PC-3 (cell line): ENCODE data around the gene CHN1. TPM values are rescaled to one million over a fixed set of nuclear protein-coding genes. Genes with fewer than 3 reads are reported as not detected.

Experiments
- ATAC-seq: fragments of 200-7000 bp; cut with Tn5 transposase; 2 replicates; pipeline ENCODE4 v1.9.1; 2020; ENCODE audit warnings: mild to moderate bottlenecking, moderate library complexity
- BruUV-seq: library from RNA; stranded (reverse); fragments of 400-500 nt; replicated peaks from 2 replicates; lab custom pipeline; 2021; lab: Mats Ljungman, UMichigan
- CTCF ChIA-PET: fragments of 300-600 bp; sonication (Branson Sonifier 250); formaldehyde crosslinking; loops from one replicate; lab custom pipeline; 2022; ENCODE audit warnings: antibody characterized with exemption; lab: Charles Lee
- POLR2A ChIA-PET: fragments of 300-600 bp; sonication (Branson Sonifier 250); formaldehyde crosslinking; loops from one replicate; lab custom pipeline; 2022; ENCODE audit warnings: antibody characterized with exemption; ENCODE audit not compliant: unreplicated experiment; lab: Charles Lee
- DNase-seq: peaks from one replicate; pipeline ENCODE4 v3.0.0-alpha.2; 2015
- H2AFZ ChIP-seq: fragments of 300-600 bp; sonication (generic); 2 replicates; pipeline ENCODE4 v1.6.0; 2016; ENCODE audit warnings: antibody characterized with exemption, low read length
- H3F3A ChIP-seq: fragments of 300-600 bp; sonication (generic); one replicate; pipeline ENCODE4 v1.6.0; 2017; ENCODE audit warnings: antibody characterized with exemption, low read length, control low read depth, mild to moderate bottlenecking; ENCODE audit not compliant: unreplicated experiment
- H3K27ac ChIP-seq: fragments of 300-600 bp; sonication (generic); 2 replicates; pipeline ENCODE4 v1.5.1; 2016; ENCODE audit warnings: mild to moderate bottlenecking, low read length
- H3K27me3 ChIP-seq: fragments of 300-600 bp; sonication (generic); 2 replicates; pipeline ENCODE4 v1.6.1; 2016; ENCODE audit warnings: low read length, mixed read lengths
- H3K36me3 ChIP-seq: fragments of 300-600 bp; sonication (generic); 2 replicates; pipeline ENCODE4 v1.6.1; 2016; ENCODE audit warnings: low read depth, mixed run types, low read length, mixed read lengths
- H3K4me1 ChIP-seq: fragments of 300-600 bp; sonication (generic); 2 replicates; pipeline ENCODE4 v1.5.1; 2016; ENCODE audit warnings: low read length; ENCODE audit not compliant: insufficient read depth
- H3K4me2 ChIP-seq: fragments of 300-600 bp; sonication (generic); 2 replicates; pipeline ENCODE4 v1.6.0; 2016; ENCODE audit warnings: low read length
- H3K4me3 ChIP-seq: fragments of 300-600 bp; sonication (generic); 2 replicates; pipeline ENCODE4 v1.5.1; 2016; ENCODE audit warnings: mild to moderate bottlenecking, low read length, mixed read lengths
- H3K79me2 ChIP-seq: fragments of 300-600 bp; sonication (generic); 2 replicates; pipeline ENCODE4 v1.6.1; 2017; ENCODE audit warnings: low read length, mixed read lengths
- H3K9ac ChIP-seq: fragments of 300-600 bp; sonication (generic); 2 replicates; pipeline ENCODE4 v1.6.0; 2016; ENCODE audit warnings: mild to moderate bottlenecking, low read length
- H3K9me2 ChIP-seq: fragments of 300-600 bp; sonication (generic); replicated peaks from 2 replicates; pipeline ENCODE4 v1.6.1; 2016; ENCODE audit warnings: mixed run types, low read length, mixed read lengths
- H3K9me3 ChIP-seq: fragments of 300-600 bp; sonication (generic); 2 replicates; pipeline ENCODE4 v1.6.1; 2016; ENCODE audit warnings: low read length, mixed read lengths
- H4K20me1 ChIP-seq: fragments of 300-600 bp; sonication (generic); 2 replicates; pipeline ENCODE4 v1.6.1; 2016; ENCODE audit warnings: low read length, mixed read lengths
- EZH2 ChIP-seq: fragments of 300-600 bp; sonication (generic); IDR thresholded peaks from one replicate; pipeline ENCODE4 v1.6.1; 2017; ENCODE audit warnings: antibody characterized with exemption, mild to moderate bottlenecking, low read length; ENCODE audit not compliant: unreplicated experiment
- EZH2phosphoT487 ChIP-seq: fragments of 300-600 bp; sonication (generic); IDR thresholded peaks from 2 replicates; pipeline ENCODE4 v1.6.1; 2018; ENCODE audit warnings: mild to moderate bottlenecking, antibody characterized with exemption, low read length, borderline replicate concordance
- intact Hi-C: fragments of 100-400 bp; cut with micrococcal nuclease; formaldehyde crosslinking; loops from 2 replicates; pipeline ENCODE4 v1.9.0; 2023
- total RNA-seq: library from RNA; depleted of rRNA; stranded (reverse); fragments of >200 nt; gene quantifications from 2 replicates; pipeline ENCODE4 v1.2.3, GENCODE V29; 2014
- TF ChIP-seq, protein P1 (sequence below): fragments of 300-600 bp; sonication (generic); conservative IDR thresholded peaks from 2 replicates; pipeline ENCODE4 v1.5.1; 2017; ENCODE audit warnings: antibody characterized with exemption, low read depth, mild to moderate bottlenecking, low read length

The CHN1 gene
- total RNA-seq, 1 experiment from 2014 or later: 7.8 TPM

DNA sequence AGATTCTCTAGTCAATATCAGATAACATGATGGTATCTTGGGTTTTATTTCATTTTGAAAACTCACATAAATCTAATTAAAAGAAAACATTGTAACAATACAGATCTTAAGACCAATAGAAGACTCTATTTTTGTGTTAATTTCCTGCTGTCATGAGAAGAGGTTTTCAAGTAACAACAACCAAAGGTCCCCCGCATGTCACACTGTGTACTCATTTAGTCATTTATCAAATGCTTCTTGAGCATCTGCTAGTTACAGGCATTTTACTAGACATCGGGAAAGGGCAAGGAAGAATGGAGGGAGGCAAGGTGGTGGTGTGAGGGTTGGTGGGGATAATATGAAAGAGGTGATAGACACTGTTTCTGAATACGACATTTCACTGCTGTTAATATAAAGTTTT lies 163.2 kb downstream of the CHN1 start:
- DNase-seq: no peak
- no peaks in the 10 kb centered on the region for H3K9me2 ChIP-seq
- no peaks in the 10 kb centered on the region for H3K27me3 ChIP-seq
- no peak overlapping the region for H3K4me3 ChIP-seq
- POLR2A ChIA-PET: no interaction called here
- no TSS peak for BruUV-seq
- H3F3A ChIP-seq: no peaks in the 10 kb centered on the region
- intact Hi-C loops: no loop called here
- peaks cover 3% of the 10 kb centered on the region for H3K4me1 ChIP-seq
- H3K9ac ChIP-seq: no peak overlapping the region
- H3K4me2 ChIP-seq: no peak overlapping the region
- CTCF ChIA-PET: no interaction called here
- no peaks in the 10 kb centered on the region for H4K20me1 ChIP-seq
- no peaks in the 10 kb centered on the region for H3K36me3 ChIP-seq
- ATAC-seq: no peak
- H2AFZ ChIP-seq: no peak overlapping the region
- no peak overlapping the region for H3K27ac ChIP-seq
- no peaks in the 10 kb centered on the region for H3K9me3 ChIP-seq
- TF ChIP-seq, protein P1, sequence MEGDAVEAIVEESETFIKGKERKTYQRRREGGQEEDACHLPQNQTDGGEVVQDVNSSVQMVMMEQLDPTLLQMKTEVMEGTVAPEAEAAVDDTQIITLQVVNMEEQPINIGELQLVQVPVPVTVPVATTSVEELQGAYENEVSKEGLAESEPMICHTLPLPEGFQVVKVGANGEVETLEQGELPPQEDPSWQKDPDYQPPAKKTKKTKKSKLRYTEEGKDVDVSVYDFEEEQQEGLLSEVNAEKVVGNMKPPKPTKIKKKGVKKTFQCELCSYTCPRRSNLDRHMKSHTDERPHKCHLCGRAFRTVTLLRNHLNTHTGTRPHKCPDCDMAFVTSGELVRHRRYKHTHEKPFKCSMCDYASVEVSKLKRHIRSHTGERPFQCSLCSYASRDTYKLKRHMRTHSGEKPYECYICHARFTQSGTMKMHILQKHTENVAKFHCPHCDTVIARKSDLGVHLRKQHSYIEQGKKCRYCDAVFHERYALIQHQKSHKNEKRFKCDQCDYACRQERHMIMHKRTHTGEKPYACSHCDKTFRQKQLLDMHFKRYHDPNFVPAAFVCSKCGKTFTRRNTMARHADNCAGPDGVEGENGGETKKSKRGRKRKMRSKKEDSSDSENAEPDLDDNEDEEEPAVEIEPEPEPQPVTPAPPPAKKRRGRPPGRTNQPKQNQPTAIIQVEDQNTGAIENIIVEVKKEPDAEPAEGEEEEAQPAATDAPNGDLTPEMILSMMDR: no peak
- TF ChIP-seq EZH2phosphoT487: no peak
- no peak for TF ChIP-seq EZH2
- H3K79me2 ChIP-seq: no peaks in the 10 kb centered on the region

DNA sequence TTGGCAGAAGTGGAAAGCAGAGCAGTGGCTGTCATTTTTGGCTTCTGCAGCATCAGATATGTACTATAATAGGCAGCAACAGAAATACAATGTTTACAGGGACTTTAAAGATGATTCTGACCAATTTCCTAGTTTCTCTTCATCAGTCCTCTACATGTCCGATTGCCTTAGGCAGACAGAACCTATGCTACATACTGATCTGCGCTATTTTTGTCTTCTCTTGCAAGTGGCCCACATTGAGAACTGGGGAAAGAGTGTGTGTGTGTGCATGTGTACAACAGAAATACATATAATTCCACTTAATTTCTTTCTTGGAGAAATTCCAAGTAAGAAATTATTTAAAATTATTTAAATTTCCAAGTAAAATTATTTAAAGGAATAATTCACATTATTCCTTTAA lies 163.8 kb downstream of the CHN1 start:
- ChIA-PET POLR2A (no interaction called here), CTCF (no interaction called here)
- Histone ChIP-seq H3K9ac (no peak overlapping the region), H3K9me2 (no peaks in the 10 kb centered on the region), H4K20me1 (no peaks in the 10 kb centered on the region), H3K27me3 (no peaks in the 10 kb centered on the region), H3K36me3 (no peaks in the 10 kb centered on the region), H2AFZ (no peak overlapping the region), H3K4me2 (no peak overlapping the region), H3K4me3 (no peak overlapping the region), H3K79me2 (no peaks in the 10 kb centered on the region), H3K9me3 (no peaks in the 10 kb centered on the region), H3K27ac (no peak overlapping the region), H3K4me1 (peaks cover 9% of the 10 kb centered on the region), H3F3A (no peaks in the 10 kb centered on the region)
- DNase-seq (no peak), ATAC-seq (no peak)
- TF ChIP-seq EZH2phosphoT487: no peak
- TF ChIP-seq, protein P1: no peak
- TF ChIP-seq EZH2: no peak
- BruUV-seq: no TSS peak
- intact Hi-C loops: no loop called here

DNA sequence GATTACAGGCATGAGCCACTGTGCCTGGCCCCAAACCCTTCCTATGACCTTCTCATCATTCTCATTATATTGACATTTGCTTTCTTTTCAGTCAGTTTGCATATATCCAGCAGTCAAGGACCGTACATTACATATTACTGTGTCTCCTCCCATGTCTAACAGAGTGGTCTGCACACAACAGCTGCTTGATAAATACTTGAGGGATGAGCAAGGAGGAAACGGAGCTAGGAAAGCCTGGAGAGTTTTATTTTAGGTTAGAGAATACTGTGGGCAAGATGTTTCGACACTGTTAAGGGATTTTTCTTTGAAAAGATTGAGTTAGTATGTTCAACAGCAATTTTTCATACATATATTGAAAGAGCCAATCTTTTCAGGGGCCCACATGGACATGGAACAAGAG lies 164.7 kb downstream of the CHN1 start:
- DNase-seq (no peak), ATAC-seq (no peak)
- no peaks in the 10 kb centered on the region for H4K20me1 ChIP-seq
- intact Hi-C loops: no loop called here
- H3K9ac ChIP-seq: no peak overlapping the region
- H3K4me3 ChIP-seq: no peak overlapping the region
- POLR2A ChIA-PET: no interaction called here
- H3K27ac ChIP-seq: no peak overlapping the region
- CTCF ChIA-PET: no interaction called here
- TF ChIP-seq, protein P1: no peak
- no peak for TF ChIP-seq EZH2
- TF ChIP-seq EZH2phosphoT487: no peak
- no TSS peak for BruUV-seq
- no peaks in the 10 kb centered on the region for H3F3A ChIP-seq
- no peak overlapping the region for H3K4me2 ChIP-seq
- no peaks in the 10 kb centered on the region for H3K27me3 ChIP-seq
- no peak overlapping the region for H2AFZ ChIP-seq
- peaks cover 15% of the 10 kb centered on the region for H3K4me1 ChIP-seq
- H3K9me3 ChIP-seq: no peaks in the 10 kb centered on the region
- no peaks in the 10 kb centered on the region for H3K79me2 ChIP-seq
- no peaks in the 10 kb centered on the region for H3K36me3 ChIP-seq
- no peaks in the 10 kb centered on the region for H3K9me2 ChIP-seq
